GM18508 (cell line): ENCODE measurements around the gene ADAMTS14.
"Not testable (repeated sequence)": the region's sequence is repeated elsewhere in the genome, so short reads cannot be mapped to it uniquely, and the experiment has no call there.

Source experiments
- ATAC-seq: cut with Tn5 transposase; IDR thresholded peaks from one replicate; pipeline ENCODE4 v1.9.1; 2021; ENCODE audit warnings: moderate number of reproducible peaks; ENCODE audit not compliant: insufficient read depth, unreplicated experiment

The ADAMTS14 gene

GRCh38 chr10:70761727-70762350 lies 89.5 kb downstream of the ADAMTS14 start:
- ATAC-seq: no peak

- no peak for ATAC-seq
Observed at GRCh38 chr10:70762441-70763175, 90.3 kb downstream of the ADAMTS14 start.

DNA sequence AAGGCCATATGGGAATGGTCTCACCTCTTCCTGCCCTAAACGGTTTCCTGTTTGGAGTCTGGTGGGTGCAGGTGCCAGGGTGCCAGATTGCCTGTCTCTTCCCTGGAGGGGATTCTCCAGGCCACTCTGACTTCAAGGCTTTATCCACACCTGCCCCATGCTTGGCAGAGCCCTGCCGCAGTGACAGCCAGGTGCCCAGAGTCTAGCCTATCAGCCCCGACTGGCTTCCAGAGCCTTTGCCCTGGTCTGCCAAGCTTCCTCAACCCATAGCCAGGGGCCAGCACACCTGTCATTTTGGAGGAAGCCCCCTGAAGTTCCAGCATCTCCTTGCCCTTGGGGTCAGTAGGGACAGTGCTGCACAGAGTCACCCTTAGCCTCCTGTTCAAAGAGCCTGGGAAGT lies 91.3 kb downstream of the ADAMTS14 start:
- ATAC-seq: no peak

GRCh38 chr10:70765794-70766594 lies 93.7 kb downstream of the ADAMTS14 start:
- no peak for ATAC-seq

- not testable (repeated sequence) for ATAC-seq
Observed at GRCh38 chr10:70768026-70768685, 95.8 kb downstream of the ADAMTS14 start.

DNA sequence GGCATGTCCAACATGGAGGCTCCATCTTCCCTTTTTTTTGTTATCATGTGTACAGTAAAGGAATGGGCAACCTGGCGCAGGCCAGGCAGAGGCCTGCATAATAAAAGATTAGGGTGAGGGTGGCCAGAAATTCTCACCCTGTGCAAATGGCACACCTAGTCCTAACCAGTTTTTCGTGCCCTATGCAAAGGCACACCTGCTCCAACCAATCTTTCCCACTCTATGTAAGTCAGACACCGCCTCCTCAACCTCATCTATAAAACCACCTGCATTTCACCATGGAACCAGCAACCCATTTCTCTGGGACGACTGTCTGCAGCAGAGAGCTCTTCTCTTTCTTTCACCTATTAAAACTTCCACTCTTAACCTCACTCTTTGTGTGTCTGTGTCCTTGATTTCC lies 96.8 kb downstream of the ADAMTS14 start:
- ATAC-seq: no peak

DNA sequence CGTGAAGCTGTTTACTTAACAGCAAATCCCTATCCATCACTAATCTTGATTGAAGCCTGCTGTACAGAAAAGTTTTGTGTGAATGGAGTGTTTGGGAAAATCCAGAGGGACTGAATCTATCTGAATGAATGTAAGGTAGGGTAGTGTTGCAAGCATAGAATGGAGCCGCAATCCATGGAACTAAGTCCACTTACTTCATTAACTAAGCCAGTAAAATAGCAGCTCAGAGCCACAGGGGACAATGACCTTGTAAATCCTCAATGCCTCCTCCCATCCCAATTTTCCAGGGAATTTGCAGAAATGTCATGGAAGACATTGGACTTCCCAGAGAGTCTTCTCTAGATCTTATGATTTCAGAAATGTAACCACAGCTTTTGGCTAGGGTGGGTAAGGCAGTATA lies 97.7 kb downstream of the ADAMTS14 start:
- no peak for ATAC-seq

DNA sequence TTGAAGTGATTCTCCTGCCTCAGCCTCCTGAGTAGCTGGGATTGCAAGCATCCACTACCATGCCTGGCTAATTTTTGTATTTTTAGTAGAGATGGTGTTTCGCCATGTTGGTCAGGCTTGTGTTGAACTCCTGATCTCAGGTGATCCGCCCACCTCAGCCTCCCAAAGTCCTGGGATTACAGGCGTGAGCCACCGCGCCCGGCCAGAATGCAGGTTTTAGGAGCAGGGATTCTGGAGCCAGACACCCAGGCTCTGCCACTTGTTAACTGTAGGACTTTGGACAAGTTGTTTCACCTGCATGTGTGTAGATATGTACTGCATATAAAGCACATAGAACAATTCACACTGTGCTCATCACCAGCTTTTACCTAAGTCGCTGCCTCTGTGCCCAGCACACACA lies 98.2 kb downstream of the ADAMTS14 start:
- not testable (repeated sequence) for ATAC-seq

DNA sequence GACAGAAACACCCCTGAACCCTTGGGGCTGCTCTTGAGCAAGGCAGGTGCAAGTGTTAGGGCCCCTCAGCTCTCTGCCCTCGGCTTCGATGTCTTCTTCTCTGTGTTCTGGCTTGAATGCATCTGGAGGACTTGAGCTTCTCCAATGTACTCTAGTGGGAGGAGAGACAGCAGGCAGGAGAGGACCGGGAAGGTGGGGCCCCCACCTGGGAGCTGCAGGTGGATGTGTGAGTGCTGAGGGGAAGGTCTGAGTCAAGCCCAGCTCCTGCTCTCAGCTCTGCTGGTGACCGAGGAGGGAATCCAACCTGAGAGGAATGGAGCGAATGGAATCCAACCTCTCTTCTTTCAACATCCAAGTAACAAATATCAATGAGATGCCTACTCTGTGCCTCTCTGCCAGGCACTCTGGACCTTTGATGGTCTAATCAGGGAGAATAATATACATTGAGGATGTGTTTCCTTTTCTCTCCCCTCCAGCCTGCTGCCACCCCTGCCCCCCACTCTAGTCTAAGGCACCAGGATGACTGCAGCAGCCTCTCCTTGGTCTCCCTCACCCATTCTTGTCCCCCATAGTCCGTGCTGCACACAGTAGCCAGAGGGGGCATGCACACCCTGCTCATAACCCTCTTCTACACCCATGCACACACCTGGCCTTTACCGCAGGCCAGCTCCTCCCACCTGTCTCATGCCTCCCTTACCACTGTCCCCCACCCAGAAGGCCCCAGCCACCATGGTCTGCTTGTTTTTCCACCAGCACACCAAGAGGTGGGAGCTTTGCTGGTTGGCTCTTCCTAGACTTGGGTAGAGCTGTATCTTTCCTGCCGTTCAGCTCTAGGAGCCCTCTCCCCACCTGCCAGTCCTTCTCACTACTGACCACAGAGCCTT lies 99.2 kb downstream of the ADAMTS14 start:
- ATAC-seq: no peak

DNA sequence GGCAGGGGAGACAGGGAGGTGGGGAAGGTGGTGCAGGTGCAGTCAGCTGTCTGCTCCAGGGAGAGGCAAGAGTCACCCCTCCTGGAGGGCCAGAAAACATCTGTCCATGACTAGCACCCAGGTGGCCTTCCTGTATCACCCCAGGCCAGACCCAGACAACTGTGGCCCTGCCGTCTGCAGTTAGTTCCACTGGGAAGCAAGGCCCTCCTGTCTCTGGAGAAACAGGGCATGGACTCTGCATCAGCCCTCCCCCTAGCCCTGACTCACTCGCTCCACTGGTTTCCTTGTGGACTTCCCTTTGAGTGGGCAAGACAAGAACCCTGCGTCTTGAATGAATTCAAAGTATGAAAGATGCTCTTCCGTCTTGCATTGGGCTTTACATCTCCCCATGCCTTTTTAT lies 100.3 kb downstream of the ADAMTS14 start:
- ATAC-seq: no peak

DNA sequence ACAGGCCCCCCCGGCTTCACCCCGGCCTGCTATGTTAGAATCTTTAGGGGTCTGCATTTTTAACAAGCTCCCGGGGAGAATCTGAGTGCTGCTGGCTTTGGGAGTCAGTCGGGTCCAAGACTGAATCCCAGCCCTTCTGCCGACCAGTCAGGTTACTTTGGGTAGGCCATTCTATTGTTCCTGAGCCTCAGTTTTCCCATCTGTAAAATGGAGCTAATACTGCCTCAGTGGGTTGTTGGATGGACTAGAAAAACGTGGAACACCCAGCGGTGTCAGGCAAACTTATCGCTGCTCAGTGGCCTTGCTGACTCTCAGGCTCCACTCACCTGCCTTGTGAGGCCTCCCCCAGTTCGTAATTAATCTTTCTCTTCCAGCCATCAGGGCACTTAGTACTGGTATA lies 101.2 kb downstream of the ADAMTS14 start:
- no peak for ATAC-seq

GRCh38 chr10:70773965-70774809 lies 101.9 kb downstream of the ADAMTS14 start:
- ATAC-seq: no peak

DNA sequence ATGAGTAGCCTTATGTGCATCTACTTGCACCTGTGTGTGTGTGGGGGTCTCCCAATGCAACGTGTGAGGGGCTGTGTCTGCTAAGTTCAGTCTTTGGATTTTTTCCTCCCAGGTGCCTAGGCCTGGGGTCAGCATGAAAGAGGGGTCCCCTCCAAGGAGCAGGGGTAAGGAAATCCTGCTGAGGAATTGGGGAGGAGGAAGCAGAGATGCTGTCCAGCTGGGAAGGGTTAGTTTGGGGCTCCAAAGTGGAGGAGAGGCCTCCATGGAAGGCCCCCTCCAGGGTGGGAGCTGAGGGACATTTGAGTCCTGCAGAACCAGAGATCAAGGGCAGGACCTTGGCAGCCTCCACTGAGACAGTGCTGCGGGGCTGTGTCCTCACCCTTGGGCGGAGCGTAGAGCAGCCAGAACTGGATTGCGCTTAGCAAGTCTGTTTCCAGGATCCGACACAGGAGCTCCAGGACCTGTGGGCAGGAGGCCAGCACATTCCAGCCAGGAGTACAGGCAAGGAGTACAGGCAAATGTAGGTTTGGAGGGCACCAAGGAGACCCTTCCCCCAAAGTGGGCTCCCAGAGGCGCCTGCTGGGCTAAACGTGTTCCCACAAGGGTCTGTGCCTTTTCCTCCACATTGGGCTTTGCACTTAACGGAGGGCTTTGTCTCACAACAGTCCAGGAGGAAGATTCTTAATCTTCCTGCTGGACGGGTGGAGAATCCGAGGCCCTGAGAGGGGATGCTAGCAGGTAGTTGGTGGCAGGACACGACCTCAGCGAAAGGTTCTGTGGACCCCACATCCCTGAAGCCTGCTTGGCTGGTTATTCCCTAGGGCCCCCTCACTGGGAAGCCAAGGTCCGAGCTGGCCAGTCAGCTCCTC lies 102.7 kb downstream of the ADAMTS14 start:
- no peak for ATAC-seq

DNA sequence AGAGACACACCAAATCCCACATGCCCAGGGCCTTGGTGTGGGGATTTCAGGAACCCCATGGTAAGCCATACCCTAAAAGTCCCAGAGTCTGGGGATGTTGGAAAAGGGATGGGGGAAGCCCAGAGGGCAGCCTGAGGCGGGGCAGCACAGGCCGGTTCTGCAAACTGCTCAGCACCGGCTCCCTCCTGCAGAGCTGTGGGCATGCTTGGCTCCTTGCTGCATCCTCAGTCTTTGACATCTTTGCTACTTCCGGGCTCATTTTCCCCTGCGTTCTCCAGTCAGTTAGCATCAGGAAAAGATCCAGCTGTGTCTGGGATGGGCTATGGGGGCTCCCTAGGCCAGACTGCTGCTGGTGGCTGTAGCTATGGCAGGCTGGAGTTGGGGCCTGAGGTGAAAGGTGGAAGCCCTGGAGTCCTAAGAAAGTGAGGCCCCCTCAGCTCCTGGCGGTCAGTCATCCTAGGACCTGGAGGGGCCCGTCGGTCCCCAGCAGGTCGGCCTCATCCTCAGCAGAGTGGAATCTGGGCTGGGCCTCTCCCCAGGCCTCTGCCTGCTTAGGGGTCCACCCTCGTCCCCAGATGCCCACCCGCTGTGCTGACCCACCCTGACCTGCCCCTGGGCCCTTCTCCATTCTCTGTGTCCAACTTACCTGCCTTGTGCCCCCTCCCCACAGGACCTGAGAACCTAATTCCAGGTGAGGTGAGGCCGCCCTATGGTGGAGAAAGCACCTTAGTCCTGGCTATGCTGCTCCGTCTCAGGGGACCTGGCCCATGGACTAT lies 103.6 kb downstream of the ADAMTS14 start:
- ATAC-seq: no peak

- no peak for ATAC-seq
Observed at GRCh38 chr10:70776455-70777005, 104.2 kb downstream of the ADAMTS14 start.

DNA sequence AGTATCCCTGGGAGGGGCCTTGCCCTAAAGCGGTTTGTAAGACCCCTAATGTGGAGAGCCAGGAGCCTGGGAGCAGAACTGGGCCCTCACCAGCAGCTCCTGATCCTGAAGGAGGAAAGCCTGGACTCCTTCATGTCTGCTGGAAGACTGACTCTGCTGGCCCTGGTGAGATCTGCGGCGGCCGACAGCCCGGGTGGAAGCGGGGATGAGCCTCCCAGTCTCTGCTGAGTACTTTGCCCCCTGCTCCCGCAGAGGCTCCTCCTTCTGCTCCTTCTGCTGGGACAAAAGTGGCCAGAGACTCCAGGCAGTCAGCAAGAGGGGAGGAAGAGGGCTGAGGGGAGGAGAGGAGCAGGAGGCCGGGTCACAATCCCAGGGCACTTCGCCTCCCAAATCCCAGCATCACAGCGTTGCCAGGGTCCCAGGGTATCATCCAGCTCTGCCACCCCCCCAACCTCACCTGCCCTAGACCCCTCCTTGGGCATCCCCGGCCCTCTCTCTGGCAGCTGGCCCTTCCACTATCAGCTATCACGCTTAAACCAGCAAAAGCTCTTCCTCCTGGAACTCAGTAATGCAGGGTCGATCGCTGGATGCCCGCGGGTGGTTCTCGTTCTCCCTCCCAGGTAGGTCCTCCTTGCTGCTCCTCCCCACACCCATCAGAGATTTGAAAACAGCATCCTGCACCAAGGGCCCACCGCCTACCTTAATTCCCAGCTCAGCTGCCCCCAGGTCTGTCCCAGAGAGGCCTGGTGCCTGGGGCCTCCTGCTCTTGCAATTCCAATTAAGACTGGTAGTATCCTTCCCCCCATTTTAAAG lies 105.0 kb downstream of the ADAMTS14 start:
- no peak for ATAC-seq
